ENCODE data around the gene ANAPC16.
"Not testable (repeated sequence)": the region's sequence is repeated elsewhere in the genome, so short reads cannot be mapped to it uniquely, and the experiment has no call there.

Gene ANAPC16

GRCh38 chr10:72263613-72264241 lies 47.9 kb downstream of the ANAPC16 start:
- DNase-seq (ENCODE audit: low read depth in 2 of 2): no peak

DNA sequence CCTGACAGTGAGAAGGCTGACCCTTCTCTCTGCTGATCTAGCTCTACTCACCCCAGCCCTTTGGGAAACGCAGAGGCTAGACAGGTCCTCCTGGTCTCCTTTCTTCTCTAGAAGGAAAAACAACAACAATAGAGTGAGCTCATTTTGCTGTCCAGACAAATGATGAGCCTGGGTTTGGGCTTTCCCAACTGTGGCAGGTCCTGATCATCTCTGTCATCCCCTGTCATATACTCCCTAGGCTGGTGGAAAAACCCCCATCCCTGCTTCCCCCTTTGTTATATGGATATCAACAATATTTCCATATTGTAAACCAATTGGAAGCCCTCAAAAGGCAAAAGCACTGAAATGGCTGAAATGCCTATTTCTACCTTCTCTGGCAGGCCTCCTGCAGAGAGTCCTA lies 48.7 kb downstream of the ANAPC16 start:
- no peak for DNase-seq (ENCODE audit: low read depth in 2 of 2)

DNA sequence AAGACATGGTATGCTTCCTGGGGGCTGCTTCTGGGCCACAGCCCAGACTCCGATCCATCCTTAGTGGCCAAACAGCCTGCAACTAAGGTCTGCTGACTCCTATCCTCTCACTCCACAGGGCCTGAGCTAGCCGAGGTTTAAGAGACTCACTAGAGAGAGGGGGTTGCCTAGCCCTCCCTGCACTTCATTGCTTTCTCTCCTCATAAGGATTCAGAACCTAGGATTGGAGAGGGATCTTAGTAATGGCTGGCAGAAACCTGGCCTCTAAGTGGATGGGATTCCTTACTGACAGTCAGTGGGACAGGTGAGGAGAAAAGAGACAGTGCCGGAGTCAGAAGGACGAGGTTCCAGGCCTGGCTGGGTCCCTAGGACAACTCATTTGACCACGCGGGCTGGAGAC lies 49.7 kb downstream of the ANAPC16 start:
- no peak for DNase-seq (ENCODE audit: low read depth in 2 of 2)

DNA sequence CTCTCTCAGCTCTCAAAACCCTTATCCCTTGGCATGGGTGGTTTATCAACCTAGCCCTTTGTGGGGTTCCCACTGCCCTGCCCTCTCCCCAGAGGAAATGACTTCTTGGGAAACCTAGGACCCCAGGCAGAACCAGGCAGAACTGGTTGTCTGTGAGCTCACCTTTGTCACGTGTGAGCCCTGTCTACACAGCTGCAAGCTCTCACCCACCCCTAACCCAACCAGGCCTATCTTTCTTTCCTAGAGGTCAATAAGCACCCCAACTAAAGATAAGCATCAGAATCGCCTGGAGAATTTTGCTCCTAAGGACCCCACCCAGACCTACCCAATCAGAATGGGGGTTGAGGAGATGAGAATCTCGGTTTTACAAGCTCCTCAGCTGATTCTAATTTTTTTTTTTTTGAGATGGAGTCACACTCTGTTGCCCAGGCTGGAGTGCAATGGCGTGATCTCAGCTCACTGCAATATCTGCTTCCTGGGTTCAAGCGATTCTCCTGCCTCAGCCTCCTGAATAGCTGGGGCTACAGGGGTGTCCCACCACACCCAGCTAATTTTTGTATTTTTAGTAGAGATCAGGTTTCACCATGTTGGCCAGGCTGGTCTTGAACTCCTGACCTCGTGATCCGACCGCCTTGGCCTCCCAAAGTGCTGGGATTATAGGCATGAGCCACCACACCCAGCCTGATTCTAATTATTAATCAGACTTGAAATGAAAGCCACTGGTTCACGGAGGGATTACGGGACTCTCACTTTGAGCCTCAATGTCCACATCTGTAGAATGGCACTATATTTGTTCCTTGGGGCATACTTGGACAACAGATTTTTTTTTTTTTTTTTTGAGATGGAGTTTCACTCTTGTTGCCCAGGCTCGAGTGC lies 50.4 kb downstream of the ANAPC16 start:
- DNase-seq (ENCODE audit: low read depth in 2 of 2): no peak

DNA sequence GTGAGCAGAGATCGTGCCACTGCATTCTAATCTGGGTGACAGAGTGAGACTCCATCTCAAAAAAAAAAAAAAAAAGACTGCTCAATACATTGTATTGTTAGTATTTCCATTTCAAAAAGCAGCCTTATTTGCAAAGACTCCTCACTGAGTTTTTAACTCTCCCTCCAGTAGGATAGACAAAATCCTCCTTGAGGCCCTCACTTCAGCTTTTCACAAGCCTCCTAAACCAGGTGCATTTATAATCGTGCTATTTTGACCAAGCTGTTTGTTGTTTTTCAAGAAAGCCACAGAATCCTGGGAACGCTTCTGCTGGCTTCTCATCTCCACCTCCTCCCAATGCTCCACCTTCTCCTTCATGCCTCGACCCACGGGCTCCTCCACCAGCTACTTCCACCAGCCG lies 51.6 kb downstream of the ANAPC16 start:
- no peak for DNase-seq (ENCODE audit: low read depth in 2 of 2)

- no peak for DNase-seq (ENCODE audit: low read depth in 2 of 2)
Observed at GRCh38 chr10:72267819-72268399, 52.1 kb downstream of the ANAPC16 start.

DNA sequence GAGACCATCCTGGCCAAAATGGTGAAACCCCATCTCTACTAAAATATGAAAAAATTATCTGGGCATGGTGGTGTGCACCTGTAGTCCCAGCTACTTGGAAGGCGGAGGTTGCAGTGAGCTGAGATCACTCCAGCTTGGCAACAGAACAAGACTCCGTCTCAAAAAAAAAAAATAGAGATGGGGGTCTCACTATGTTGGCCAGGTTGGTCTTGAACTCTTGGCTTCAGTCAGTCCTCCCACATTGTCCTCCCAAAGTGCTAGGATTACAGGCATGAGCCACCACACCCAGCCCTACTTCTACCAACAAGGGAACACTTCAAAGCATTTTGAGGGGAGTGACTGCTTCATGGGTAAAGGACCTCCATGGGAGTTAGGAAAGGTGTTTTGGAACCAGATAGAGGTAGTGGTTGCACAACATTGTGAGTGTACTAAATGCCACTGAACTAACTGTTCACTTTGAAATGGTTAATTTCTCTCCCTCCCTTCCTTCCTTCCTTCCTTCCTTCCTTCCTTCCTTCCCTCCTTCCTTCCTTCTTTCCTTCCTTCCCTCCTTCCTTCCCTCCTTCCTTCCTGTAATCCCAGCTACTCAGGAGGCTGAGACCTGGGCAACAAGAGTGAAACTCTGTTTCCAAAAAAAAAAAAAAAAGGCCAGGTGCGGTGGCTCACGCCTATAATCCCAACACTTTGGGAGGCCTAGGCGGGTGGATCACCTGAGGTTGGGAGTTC lies 52.8 kb downstream of the ANAPC16 start:
- DNase-seq (ENCODE audit: low read depth in 2 of 2): not testable (repeated sequence)

GRCh38 chr10:72270607-72271281 lies 54.9 kb downstream of the ANAPC16 start:
- DNase-seq (ENCODE audit: low read depth in 2 of 2): no peak

DNA sequence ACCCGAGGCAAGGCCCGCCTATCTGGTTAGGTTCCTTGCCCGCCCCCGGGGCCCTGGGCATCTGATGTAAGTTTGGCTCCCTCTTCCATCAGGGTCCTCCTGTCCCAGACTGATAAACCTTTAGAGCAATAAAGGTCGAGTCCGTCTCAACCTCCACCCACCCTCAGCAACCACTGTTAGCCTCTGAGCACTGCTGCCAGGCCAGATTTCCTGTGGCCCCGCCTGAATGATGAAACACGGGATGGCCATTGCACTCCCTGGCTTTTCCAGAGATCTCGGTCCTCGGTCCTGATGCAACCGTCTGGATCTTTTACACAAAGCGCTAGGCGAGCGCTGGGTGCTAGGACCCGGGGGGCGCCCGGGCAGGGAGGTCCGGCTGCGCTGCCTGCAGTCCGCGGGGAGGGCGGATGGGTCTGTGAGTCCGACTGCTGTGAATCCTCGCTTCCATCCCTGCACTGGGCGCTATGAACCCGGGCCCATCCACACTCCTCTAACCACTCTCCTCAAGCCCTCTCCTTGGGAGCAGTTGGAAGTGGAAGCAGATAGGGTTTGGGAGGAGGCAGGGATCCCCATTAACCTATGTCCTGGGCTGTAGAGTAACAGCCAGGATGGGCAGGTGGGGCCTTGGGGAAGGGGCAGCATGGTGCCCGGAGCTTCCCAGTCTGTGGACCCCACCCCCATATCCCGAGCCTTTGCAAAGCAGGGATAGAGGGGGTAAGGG lies 57.0 kb downstream of the ANAPC16 start:
- DNase-seq (ENCODE audit: low read depth in 2 of 2): no peak

GRCh38 chr10:72273410-72274212 lies 57.8 kb downstream of the ANAPC16 start, which contains the start of gene DDIT4:
Gene DDIT4, plus strand, starts transcription at chr10:72273924. Its CDS starts 293 bp downstream, at chr10:72274217.
- peak; percentile 99 for DNase-seq (ENCODE audit: low read depth in 2 of 2)

DNA sequence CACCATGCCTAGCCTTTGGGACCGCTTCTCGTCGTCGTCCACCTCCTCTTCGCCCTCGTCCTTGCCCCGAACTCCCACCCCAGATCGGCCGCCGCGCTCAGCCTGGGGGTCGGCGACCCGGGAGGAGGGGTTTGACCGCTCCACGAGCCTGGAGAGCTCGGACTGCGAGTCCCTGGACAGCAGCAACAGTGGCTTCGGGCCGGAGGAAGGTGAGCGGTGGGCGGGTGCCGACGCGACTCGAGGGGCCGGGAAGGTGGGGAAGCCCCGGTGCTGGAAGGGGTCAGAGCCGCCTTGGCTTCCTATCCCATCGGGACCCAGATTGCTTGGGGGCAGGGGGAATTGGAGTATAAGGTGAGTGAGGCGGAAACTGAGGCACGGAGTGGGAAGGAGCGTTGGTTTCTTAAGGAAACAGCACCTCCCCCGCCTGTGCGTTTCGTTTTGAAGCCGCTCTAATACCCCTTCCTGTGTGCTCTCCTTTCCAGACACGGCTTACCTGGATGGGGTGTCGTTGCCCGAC lies 58.5 kb downstream of the ANAPC16 start:
- no peak for DNase-seq (ENCODE audit: low read depth in 2 of 2)

- DNase-seq (ENCODE audit: low read depth in 2 of 2): no peak
Observed at GRCh38 chr10:72274730-72275350, 59.0 kb downstream of the ANAPC16 start.

GRCh38 chr10:72275351-72276012 lies 59.7 kb downstream of the ANAPC16 start:
- DNase-seq (ENCODE audit: low read depth in 2 of 2): no peak

- DNase-seq (ENCODE audit: low read depth in 2 of 2): no peak
Observed at GRCh38 chr10:72276013-72276387, 60.2 kb downstream of the ANAPC16 start.

GRCh38 chr10:72276421-72277339 lies 60.9 kb downstream of the ANAPC16 start:
- DNase-seq (ENCODE audit: low read depth in 2 of 2): no peak

DNA sequence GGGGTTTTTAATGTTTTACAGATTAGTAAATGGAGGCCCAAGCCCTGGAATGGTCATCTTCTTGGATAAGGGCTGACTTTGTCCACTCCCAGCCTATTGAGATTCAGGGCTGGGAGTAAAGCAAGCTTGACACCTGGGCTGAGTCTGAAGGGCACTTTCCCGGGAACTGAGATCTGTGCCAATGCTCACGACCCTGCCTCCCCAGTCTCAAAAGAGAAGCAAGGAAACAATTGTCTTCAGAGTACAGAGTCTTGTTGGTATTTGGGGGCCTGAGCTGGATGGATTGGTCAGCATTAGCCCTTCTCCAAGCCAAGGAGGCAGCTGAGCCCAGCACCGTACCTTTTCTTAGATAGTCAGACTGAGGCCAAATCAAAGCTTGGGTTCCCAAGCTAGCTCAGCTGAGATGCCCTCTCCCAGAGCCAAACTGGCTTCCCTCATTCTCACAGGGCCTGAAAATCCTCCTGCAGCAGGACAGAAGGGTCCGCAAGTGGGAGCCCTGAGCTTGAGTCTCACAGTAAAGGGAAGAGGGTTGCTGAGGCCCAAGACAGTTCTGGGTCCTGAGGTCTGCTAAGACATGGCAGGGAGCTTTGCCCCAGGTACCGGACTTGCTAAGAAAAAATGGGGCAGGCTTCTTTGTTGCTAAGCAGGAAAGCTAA lies 61.7 kb downstream of the ANAPC16 start:
- no peak for DNase-seq (ENCODE audit: low read depth in 2 of 2)

- no peak for DNase-seq (ENCODE audit: low read depth in 2 of 2)
Observed at GRCh38 chr10:72277996-72278667, 62.3 kb downstream of the ANAPC16 start.

All from stimulated activated CD8-positive, alpha-beta memory T cell treated with anti-CD3 and anti-CD28 coated beads, Interleukin-2, amount 100 ng/mL, for 48 hours (primary cell).